VCaP (cell line): ENCODE measurements around the gene ST8SIA4.

Experiments
- H3K27ac ChIP-seq: fragments of 450-650 bp; 2 replicates; pipeline ENCODE4 v1.5.1; 2017
- CTCF ChIP-seq: fragments of 450-650 bp; conservative IDR thresholded peaks from 2 replicates; pipeline ENCODE4 v1.5.1; 2017; ENCODE audit warnings: mild to moderate bottlenecking, moderate library complexity

The ST8SIA4 gene

GRCh38 chr5:100896054-100896453 lies 7.0 kb downstream of the ST8SIA4 start:
- TF ChIP-seq CTCF = no peak
- no peak overlapping the region for H3K27ac ChIP-seq

- no peak for TF ChIP-seq CTCF
- H3K27ac ChIP-seq = no peak overlapping the region
Observed at GRCh38 chr5:100890461-100891008, 12.5 kb downstream of the ST8SIA4 start.

GRCh38 chr5:100889896-100890295 lies 13.2 kb downstream of the ST8SIA4 start:
- H3K27ac ChIP-seq = no peak overlapping the region

GRCh38 chr5:100889165-100889743 lies 13.8 kb downstream of the ST8SIA4 start:
- H3K27ac ChIP-seq = no peak overlapping the region
- TF ChIP-seq CTCF = no peak

More at GRCh38 chr5:100889896-100890295, 13.2 kb downstream of the ST8SIA4 start:
- no peak for TF ChIP-seq CTCF

GRCh38 chr5:100877274-100877673 lies 25.8 kb downstream of the ST8SIA4 start:
- no peak overlapping the region for H3K27ac ChIP-seq
- no peak for TF ChIP-seq CTCF

GRCh38 chr5:100872408-100873190 lies 30.5 kb downstream of the ST8SIA4 start:
- no peak for TF ChIP-seq CTCF
- no peak overlapping the region for H3K27ac ChIP-seq

GRCh38 chr5:100867039-100867562 lies 36.0 kb downstream of the ST8SIA4 start:
- TF ChIP-seq CTCF = no peak
- no peak overlapping the region for H3K27ac ChIP-seq
